ENCODE measurements around the gene ZNF664. TPM values are rescaled to one million over a fixed set of nuclear protein-coding genes. Genes with fewer than 3 reads are reported as not detected.
"Not testable (repeated sequence)": the region's sequence is repeated elsewhere in the genome, so short reads cannot be mapped to it uniquely, and the experiment has no call there.

Gene ZNF664
- total RNA-seq, 6 experiments from 2014 or later: 37.3 to 46.5 (median 43.2) TPM

DNA sequence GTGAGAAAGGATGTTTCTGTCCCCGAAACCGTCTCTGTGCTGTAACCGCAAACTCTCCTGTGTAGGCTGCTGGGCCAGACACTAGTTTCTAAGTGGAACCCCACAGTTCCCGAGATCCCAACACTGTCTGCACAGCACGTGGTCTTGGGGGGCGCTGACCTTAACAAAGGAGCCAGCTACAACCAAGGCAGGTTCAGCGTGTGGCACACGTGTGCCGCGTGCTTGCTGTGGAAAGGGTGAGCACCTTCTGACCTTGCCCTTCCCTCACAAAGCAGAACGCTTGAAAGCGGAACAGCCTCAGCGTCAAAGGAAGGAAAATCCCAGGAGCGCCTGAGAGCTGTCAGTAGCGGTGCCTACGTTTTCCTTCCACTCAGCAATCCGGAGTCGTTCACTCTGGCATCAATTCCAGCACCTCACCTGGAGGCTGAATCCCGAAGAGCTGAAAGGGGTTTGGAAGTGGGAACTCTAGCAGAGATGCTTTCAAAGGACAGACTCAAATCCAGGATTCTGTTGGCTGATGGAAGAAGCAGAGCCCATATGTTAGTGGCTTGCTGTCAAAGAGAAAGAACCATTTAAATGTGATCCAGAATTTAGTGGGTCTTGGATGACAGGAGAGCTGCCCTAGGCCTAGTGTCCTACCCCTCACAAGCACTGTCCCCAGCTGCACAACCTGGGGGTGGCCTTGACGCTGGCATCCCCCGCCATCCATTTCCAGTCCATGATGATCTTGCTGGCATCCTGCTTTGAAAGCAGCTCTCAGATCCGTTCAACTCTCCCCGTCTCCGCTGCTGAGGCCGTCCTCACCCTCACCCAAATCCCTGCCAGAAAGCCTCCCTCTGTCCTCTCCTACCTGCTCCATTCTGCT is 27.5 kb upstream of the ZNF664 start:
- TF ChIP-seq, protein P1, sequence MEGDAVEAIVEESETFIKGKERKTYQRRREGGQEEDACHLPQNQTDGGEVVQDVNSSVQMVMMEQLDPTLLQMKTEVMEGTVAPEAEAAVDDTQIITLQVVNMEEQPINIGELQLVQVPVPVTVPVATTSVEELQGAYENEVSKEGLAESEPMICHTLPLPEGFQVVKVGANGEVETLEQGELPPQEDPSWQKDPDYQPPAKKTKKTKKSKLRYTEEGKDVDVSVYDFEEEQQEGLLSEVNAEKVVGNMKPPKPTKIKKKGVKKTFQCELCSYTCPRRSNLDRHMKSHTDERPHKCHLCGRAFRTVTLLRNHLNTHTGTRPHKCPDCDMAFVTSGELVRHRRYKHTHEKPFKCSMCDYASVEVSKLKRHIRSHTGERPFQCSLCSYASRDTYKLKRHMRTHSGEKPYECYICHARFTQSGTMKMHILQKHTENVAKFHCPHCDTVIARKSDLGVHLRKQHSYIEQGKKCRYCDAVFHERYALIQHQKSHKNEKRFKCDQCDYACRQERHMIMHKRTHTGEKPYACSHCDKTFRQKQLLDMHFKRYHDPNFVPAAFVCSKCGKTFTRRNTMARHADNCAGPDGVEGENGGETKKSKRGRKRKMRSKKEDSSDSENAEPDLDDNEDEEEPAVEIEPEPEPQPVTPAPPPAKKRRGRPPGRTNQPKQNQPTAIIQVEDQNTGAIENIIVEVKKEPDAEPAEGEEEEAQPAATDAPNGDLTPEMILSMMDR (IDR thresholded peaks at IDR 0.05): no peak
- TF ChIP-seq POLR2A (IDR thresholded peaks at IDR 0.05): no peak
- DNase-seq: no peak
- intact Hi-C loops (cut with DNase I): no loop called here
- ATAC-seq: no peak
- Histone ChIP-seq H3K4me3 (no peak overlapping the region), H3K9me3 (no peaks in the 10 kb centered on the region), H3K27me3 (no peaks in the 10 kb centered on the region), H3K4me1 (peaks cover 0 to 18% (median 8%) of the 10 kb centered on the region in 4 donors), H3K36me3 (no peaks in the 10 kb centered on the region), H3K27ac (no peak overlapping the region)
- WGBS (ENCODE audit: insufficient coverage, low coverage, low lambda C conversion rate, missing lambda C conversion rate): 93% methylated on average over 11 of the region's 25 CpGs

DNA sequence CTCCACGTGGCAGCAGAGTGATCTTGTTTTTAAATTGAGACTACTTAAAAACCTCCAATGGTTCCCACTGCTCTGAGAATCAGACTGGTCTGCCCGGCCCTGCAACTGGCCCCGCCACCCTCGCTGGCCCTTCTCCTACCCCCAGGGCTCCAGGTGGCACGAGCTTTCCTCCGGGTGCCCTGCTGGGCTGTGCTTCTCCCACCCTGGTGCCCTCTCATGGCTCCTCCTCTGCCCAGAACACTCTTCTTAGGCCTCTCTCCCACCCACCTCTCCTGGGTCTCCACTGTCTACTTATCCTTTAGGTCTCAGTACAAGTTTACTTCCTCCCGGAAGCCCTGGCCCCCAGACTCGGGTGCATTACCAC is 26.9 kb upstream of the ZNF664 start:
- no peak for ATAC-seq
- H3K9me3 ChIP-seq: no peaks in the 10 kb centered on the region
- 87% methylated on average over 8 of the region's 8 CpGs for WGBS (ENCODE audit: insufficient coverage, low coverage, low lambda C conversion rate, missing lambda C conversion rate)
- intact Hi-C loops (cut with DNase I): no loop called here
- peaks cover 0 to 18% (median 8%) of the 10 kb centered on the region in 4 donors for H3K4me1 ChIP-seq
- H3K4me3 ChIP-seq: no peak overlapping the region
- H3K36me3 ChIP-seq: no peaks in the 10 kb centered on the region
- no peak overlapping the region for H3K27ac ChIP-seq
- TF ChIP-seq, protein P1 (IDR thresholded peaks at IDR 0.05): no peak
- no peak for TF ChIP-seq POLR2A (IDR thresholded peaks at IDR 0.05)
- no peaks in the 10 kb centered on the region for H3K27me3 ChIP-seq
- DNase-seq: no peak

DNA sequence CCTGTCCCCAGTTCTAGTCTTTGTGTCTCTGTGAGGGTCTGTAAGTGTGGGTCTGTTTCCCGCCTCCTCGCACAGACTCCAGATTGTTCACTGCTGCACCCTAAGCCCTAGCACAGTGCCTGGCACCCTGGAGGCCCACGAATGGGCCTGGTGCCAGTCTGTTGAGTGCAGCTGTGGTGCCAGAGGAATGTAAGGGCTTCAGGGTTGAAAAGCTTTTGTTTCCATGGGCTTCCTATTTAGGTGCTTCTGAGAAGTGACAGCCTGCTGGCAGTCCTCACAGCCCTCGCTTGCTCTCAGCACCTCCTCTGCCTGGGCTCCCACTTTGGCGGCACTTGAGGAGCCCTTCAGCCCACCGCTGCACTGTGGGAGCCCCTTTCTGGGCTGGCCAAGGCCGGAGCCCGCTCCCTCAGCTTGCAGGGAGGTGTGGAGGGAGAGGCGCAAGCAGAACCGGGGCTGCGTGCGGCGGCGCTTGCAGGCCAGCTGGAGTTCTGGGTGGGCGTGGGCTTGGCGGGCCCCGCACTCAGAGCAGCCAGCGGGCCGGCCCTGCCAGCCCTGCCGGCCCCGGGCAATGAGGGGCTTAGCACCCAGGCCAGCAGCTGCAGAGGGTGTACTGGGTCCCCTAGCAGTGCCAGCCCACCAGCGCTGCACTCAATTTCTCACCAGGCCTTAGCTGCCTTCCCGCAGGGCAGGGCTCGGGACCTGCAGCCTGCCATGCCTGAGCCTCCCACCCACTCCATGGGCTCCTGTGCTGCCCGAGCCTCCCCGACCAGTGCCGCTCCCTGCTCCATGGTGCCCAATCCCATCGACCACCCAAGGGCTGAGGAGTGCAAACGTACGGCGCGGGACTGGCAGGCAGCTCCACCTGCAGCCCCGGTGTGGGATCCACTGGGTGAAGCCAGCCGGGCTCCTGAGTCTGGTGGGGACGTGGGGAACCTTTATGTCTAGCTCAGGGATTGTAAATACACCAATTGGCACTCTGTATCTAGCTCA is 26.2 kb upstream of the ZNF664 start:
- H3K4me1 ChIP-seq: peaks cover 0 to 18% (median 8%) of the 10 kb centered on the region in 4 donors
- H3K9me3 ChIP-seq; H3K27me3 ChIP-seq; H3K27ac ChIP-seq; DNase-seq; intact Hi-C loops (cut with DNase I); H3K36me3 ChIP-seq; H3K4me3 ChIP-seq; ATAC-seq: not testable (repeated sequence)
- 87% methylated on average over 3 of the region's 35 CpGs for WGBS (ENCODE audit: insufficient coverage, low coverage, low lambda C conversion rate, missing lambda C conversion rate)

- ATAC-seq; intact Hi-C loops (cut with DNase I); H3K9me3 ChIP-seq; H3K27ac ChIP-seq; H3K36me3 ChIP-seq; H3K4me3 ChIP-seq; H3K27me3 ChIP-seq; DNase-seq: not testable (repeated sequence)
- H3K4me1 ChIP-seq: peaks cover 0 to 18% (median 8%) of the 10 kb centered on the region in 4 donors
- 100% methylated on average over 1 of the region's 7 CpGs for WGBS (ENCODE audit: insufficient coverage, low coverage, low lambda C conversion rate, missing lambda C conversion rate)
These were observed 25.5 kb upstream of the ZNF664 start for GRCh38 chr12:123947531-123947930.

- DNase-seq (no peak), ATAC-seq (no peak)
- H3K36me3 ChIP-seq: no peaks in the 10 kb centered on the region
- no peaks in the 10 kb centered on the region for H3K27me3 ChIP-seq
- intact Hi-C loops (cut with DNase I): no loop called here
- H3K9me3 ChIP-seq: no peaks in the 10 kb centered on the region
- no peak for TF ChIP-seq POLR2A (IDR thresholded peaks at IDR 0.05)
- peak overlapping the region in 1 of 3 donors; percentile 54 for H3K27ac ChIP-seq
- peaks cover 0 to 18% (median 8%) of the 10 kb centered on the region in 4 donors for H3K4me1 ChIP-seq
- 94% methylated on average over 9 of the region's 11 CpGs for WGBS (ENCODE audit: insufficient coverage, low coverage, low lambda C conversion rate, missing lambda C conversion rate)
- H3K4me3 ChIP-seq: no peak overlapping the region
These were observed 24.6 kb upstream of the ZNF664 start for GRCh38 chr12:123948401-123948795.
